Endothelial cell of umbilical vein (primary cell): Measurements from ENCODE around the gene PDE3B.

Experiments
- CTCF ChIP-seq, 2 donors: IDR thresholded peaks; 1 replicate in 1 of 2; 2 replicates in 1 of 2; pipeline ENCODE4 v1.5.1; 2011; ENCODE audit warnings: low read length in 2 of 2, mild to moderate bottlenecking in 2 of 2, moderate library complexity in 2 of 2, control low read depth in 1 of 2, inconsistent platforms in 1 of 2, low read depth in 1 of 2; ENCODE audit not compliant: insufficient read depth in 1 of 2; ENCODE audit errors: extremely low read depth in 1 of 2
- EZH2 ChIP-seq: IDR thresholded peaks from 2 replicates; pipeline ENCODE4 v1.6.1; 2012; ENCODE audit warnings: borderline replicate concordance, low read depth, mild to moderate bottlenecking, moderate library complexity, low read length, inconsistent platforms; ENCODE audit not compliant: severe bottlenecking
- MYC ChIP-seq: IDR thresholded peaks from one replicate; pipeline ENCODE4 v1.6.1; 2011; ENCODE audit warnings: mild to moderate bottlenecking, low read depth, low read length
- POLR2A ChIP-seq: IDR thresholded peaks from 2 replicates; pipeline ENCODE4 v1.6.1; 2012; ENCODE audit warnings: low read depth, mild to moderate bottlenecking, control low read depth, low read length
- POLR2AphosphoS5 ChIP-seq: IDR thresholded peaks from 2 replicates; pipeline ENCODE4 v1.6.1; 2012; ENCODE audit warnings: low read depth, mild to moderate bottlenecking, control low read depth, low read length, moderate library complexity; ENCODE audit not compliant: insufficient read depth

GRCh38 chr11:14916403-14916802 lies 272.8 kb downstream of the PDE3B start:
- TF ChIP-seq CTCF (IDR thresholded peaks at IDR 0.05; ENCODE audit: extremely low read depth in 1 of 2, insufficient read depth in 1 of 2, low read depth in 1 of 2, low read length in 2 of 2) (no peak), POLR2A (no peak), EZH2 (no peak), POLR2AphosphoS5 (no peak), MYC (no peak)
